Head of caudate nucleus (tissue), 42 donors: ENCODE data around the gene RABAC1.
A peak's percentile ranks its signal among the peaks of the same experiment; 100 is the strongest.
"Not testable (repeated sequence)": the region's sequence is repeated elsewhere in the genome, so short reads cannot be mapped to it uniquely, and the experiment has no call there.

Experiments
- DNase-seq, 42 donors: peaks; one replicate each; pipeline versions ENCODE4 v3.0.0 to v3.0.0-alpha.2; 2020 to 2021; ENCODE audit warnings: mixed read lengths in 7 of 42
- intact Hi-C: fragments of 100-400 bp; cut with DNase I; formaldehyde crosslinking; loops from one replicate; pipeline ENCODE4 v1.15.0; 2022

RABAC1 gene

GRCh38 chr19:41959056-41960053 lies at the start of gene RABAC1:
TSS of gene RABAC1 (minus strand) at chr19:41959321. CDS start at chr19:41959292, 29 bp downstream.
- peak; percentile 86 to 98 (median 95) for DNase-seq
- intact Hi-C loops: loop anchor here (5.0 kb wide), 1 partner anchor 97 kb away; the partner anchor contains the start of gene RPS19

- intact Hi-C loops: no loop called here
- no peak for DNase-seq
Measured at GRCh38 chr19:42006569-42006968, 47.4 kb upstream of the RABAC1 start.

- intact Hi-C loops: no loop called here
- no peak for DNase-seq
Measured at GRCh38 chr19:42005504-42005903, 46.4 kb upstream of the RABAC1 start.

GRCh38 chr19:42003506-42004294 lies 44.6 kb upstream of the RABAC1 start:
- no peak for DNase-seq
- intact Hi-C loops: no loop called here

GRCh38 chr19:41999878-42000208 lies 40.7 kb upstream of the RABAC1 start:
- intact Hi-C loops: no loop called here
- DNase-seq: no peak

GRCh38 chr19:41999071-41999877 lies 40.2 kb upstream of the RABAC1 start:
- peak in 28 of 42 donors; percentile 11 to 72 (median 50) for DNase-seq

GRCh38 chr19:41998246-41999020 lies 39.3 kb upstream of the RABAC1 start:
- DNase-seq: peak in 28 of 42 donors; percentile 24 to 71 (median 46)
- intact Hi-C loops: no loop called here

More at GRCh38 chr19:41999071-41999877, 40.2 kb upstream of the RABAC1 start:
- intact Hi-C loops: no loop called here

- peak in 3 of 42 donors; percentile 20 to 44 (median 23) for DNase-seq
Measured at GRCh38 chr19:41997851-41998229, 38.7 kb upstream of the RABAC1 start.

GRCh38 chr19:41997121-41997850 lies 38.2 kb upstream of the RABAC1 start:
- intact Hi-C loops: no loop called here
- peak in 31 of 42 donors; percentile 21 to 71 (median 40) for DNase-seq

More at GRCh38 chr19:41997851-41998229, 38.7 kb upstream of the RABAC1 start:
- intact Hi-C loops: no loop called here

GRCh38 chr19:41995959-41996797 lies 37.1 kb upstream of the RABAC1 start:
- intact Hi-C loops: no loop called here
- peak; percentile 36 to 92 (median 73) for DNase-seq

GRCh38 chr19:41994994-41995958 lies 36.2 kb upstream of the RABAC1 start:
- peak; percentile 26 to 87 (median 70) for DNase-seq
- intact Hi-C loops: no loop called here

- intact Hi-C loops: no loop called here
- DNase-seq: peak in 22 of 42 donors; percentile 13 to 79 (median 50)
Measured at GRCh38 chr19:41994521-41994971, 35.4 kb upstream of the RABAC1 start.

GRCh38 chr19:41993612-41994483 lies 34.7 kb upstream of the RABAC1 start, which contains the start of gene ATP1A3:
TSS of gene ATP1A3 (minus strand) at chr19:41994230. CDS start at chr19:41994076, 154 bp downstream.
- peak in 41 of 42 donors; percentile 47 to 87 (median 75) for DNase-seq
- intact Hi-C loops: no loop called here

- intact Hi-C loops: not testable (repeated sequence)
- peak in 4 of 42 donors; percentile 15 to 53 (median 28) for DNase-seq
Measured at GRCh38 chr19:41991925-41992569, 32.9 kb upstream of the RABAC1 start.
